Middle frontal gyrus (tissue), 1 donor: ENCODE results near the gene PNKD.
"Not testable (repeated sequence)": the region's sequence is repeated elsewhere in the genome, so short reads cannot be mapped to it uniquely, and the experiment has no call there.

Experiments used
- DNase-seq: peaks from one replicate; pipeline ENCODE4 v3.0.0-alpha.2; 2015; ENCODE audit warnings: low spot score; ENCODE audit errors: extremely low spot score

The PNKD gene

GRCh38 chr2:218291318-218292047 is 21.2 kb downstream of the PNKD start:
- DNase-seq: no peak

GRCh38 chr2:218292048-218293014 is 22.0 kb downstream of the PNKD start, which contains the start of gene TMBIM1:
TSS of gene TMBIM1 (minus strand) at chr2:218292503. CDS start at chr2:218282141, 10,362 bp downstream.
- DNase-seq: no peak

GRCh38 chr2:218293715-218294429 is 23.6 kb downstream of the PNKD start:
- DNase-seq: no peak

- DNase-seq: no peak
These were observed 24.2 kb downstream of the PNKD start for GRCh38 chr2:218294430-218295022.

- DNase-seq: no peak
These were observed 24.7 kb downstream of the PNKD start for GRCh38 chr2:218295029-218295428.

GRCh38 chr2:218296200-218296599 is 25.9 kb downstream of the PNKD start:
- no peak for DNase-seq

GRCh38 chr2:218296847-218297246 is 26.5 kb downstream of the PNKD start:
- DNase-seq: no peak

- DNase-seq: no peak
These were observed 28.1 kb downstream of the PNKD start for GRCh38 chr2:218298314-218298875.

- DNase-seq: no peak
These were observed 29.8 kb downstream of the PNKD start for GRCh38 chr2:218300141-218300540.

DNA sequence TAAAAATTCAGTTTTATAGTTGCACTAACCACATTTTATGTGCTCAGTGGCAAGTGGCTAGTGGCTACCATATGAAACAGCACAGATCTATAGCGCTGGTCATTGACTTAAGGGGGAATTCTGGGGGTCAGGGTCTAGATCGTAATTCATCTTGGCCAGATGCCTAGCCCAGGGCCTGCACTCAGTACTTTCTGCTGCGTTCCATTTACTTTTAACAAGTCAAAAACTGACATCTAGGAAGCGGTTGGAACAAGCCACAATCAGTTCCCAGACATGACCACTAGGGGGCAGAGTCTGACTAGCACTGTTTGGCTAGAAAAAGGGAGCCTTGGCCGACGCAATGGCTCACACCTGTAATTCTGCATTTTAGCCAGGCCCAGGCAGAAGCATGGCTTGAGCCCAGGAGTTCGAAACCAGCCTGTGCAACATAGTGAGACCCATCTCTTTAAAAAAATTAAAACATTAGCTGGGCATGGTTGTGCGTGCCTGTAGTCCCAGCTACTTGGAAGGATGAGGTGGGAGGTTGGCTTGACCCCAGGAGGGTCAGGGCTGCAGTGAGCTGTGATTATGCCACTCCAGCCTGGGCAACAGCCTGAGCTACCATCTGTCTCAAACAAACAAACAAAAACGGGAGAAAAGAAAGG is 31.0 kb downstream of the PNKD start:
- DNase-seq: peak; percentile 79

DNA sequence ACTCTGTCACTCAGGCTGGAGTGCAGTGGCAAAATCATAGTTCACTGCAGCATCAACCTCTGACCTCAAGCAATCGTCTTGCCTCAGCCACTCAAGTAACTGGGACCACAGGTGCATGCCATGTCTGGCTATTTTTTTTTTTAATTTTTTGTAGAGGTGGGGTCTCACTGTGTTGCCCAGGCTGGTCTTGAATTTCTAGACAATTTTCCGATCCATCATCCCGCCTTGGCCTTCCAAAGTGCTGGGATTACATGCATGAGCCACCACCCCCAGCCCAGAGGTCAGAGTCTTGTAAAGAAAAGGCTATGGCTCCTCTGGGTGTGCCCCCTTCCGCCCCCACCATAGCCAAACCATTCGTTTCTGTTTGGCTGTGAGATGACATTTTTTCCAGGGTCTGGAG is 35.1 kb downstream of the PNKD start:
- no peak for DNase-seq

GRCh38 chr2:218306184-218306920 is 36.0 kb downstream of the PNKD start:
- no peak for DNase-seq

DNA sequence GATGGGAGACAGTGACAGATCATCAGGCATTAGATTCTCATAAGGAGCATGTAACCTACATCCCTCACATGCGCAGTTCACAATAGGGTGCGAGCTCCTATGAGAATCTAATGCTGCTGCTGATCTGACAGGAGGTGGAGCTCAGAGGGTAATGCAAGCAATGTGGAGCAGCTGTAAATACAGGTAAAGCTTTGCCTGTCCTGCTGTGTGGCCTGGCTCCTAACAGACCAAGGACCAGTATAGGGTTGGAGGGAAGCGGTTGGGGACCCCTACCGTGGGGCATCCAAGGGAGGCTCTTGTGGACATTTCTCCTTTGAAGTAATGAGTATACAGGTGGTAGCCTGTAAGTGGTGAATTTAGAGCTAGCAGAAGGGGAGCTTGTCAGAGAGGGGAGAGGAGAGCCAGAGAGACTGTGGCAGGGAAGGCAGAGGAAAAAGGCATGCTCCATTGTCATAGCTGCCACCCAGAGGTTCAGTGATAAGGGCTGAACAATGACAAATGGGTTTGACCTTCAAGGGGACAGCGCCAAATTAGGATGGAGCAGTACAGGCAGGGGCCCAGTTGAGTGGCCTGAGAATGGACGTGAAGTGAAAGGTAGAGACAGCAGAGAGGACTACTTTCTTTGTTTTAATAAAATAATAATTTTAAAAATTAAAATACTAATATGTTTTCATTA is 37.2 kb downstream of the PNKD start:
- DNase-seq: no peak

- no peak for DNase-seq
These were observed 40.7 kb downstream of the PNKD start for GRCh38 chr2:218310853-218311540.

- not testable (repeated sequence) for DNase-seq
These were observed 41.4 kb downstream of the PNKD start for GRCh38 chr2:218311541-218312266.

GRCh38 chr2:218312267-218312756 is 42.0 kb downstream of the PNKD start:
- no peak for DNase-seq

DNA sequence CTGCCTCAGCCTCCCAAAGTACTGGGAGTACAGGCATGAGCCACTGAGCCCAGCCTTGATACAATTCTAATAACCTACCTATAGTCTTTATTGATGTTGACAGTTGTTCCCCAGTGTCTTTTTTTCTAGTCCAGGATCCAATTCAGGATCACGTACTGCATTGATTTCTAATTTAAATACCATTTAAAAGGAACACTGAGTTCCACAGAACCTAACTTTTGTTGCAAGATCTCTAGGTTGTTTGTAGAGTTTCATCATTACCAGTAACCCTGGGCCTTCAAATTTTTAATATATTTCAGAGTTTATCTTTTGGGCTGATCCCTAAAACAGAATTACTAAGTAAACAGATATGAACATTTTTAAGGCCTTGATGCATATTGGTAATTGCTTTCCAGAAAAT is 43.0 kb downstream of the PNKD start:
- no peak for DNase-seq

GRCh38 chr2:218314764-218315163 is 44.4 kb downstream of the PNKD start:
- not testable (repeated sequence) for DNase-seq
